ENCODE measurements around the gene NFIA.

DNA sequence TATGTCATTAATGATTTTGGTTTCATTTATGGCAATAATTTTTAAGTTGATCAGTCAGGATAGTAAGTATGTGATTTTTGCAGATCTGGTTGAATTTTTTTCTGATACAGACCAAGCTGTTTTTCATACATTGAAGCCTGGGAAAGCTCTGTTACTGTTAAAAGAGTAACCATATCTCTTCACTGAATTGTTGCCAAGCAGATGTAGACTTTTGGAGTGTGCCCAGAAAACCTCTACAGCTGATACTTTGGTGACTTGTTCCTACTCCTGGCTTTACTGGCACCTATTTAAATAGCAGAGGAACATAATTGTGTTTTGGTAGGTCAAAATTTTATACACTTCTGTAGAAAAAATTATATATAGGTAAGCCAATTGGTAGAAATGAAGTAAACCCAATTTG is 49.4 kb downstream of the NFIA start:
- TF ChIP-seq, protein P1, sequence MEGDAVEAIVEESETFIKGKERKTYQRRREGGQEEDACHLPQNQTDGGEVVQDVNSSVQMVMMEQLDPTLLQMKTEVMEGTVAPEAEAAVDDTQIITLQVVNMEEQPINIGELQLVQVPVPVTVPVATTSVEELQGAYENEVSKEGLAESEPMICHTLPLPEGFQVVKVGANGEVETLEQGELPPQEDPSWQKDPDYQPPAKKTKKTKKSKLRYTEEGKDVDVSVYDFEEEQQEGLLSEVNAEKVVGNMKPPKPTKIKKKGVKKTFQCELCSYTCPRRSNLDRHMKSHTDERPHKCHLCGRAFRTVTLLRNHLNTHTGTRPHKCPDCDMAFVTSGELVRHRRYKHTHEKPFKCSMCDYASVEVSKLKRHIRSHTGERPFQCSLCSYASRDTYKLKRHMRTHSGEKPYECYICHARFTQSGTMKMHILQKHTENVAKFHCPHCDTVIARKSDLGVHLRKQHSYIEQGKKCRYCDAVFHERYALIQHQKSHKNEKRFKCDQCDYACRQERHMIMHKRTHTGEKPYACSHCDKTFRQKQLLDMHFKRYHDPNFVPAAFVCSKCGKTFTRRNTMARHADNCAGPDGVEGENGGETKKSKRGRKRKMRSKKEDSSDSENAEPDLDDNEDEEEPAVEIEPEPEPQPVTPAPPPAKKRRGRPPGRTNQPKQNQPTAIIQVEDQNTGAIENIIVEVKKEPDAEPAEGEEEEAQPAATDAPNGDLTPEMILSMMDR (conservative IDR thresholded peaks at IDR 0.05; ENCODE audit: low read depth, low read length) = no peak
- TF ChIP-seq EZH2 (IDR thresholded peaks at IDR 0.05; ENCODE audit: low read length, unreplicated experiment) = no peak
- TF ChIP-seq EZH2phosphoT487 (IDR thresholded peaks at IDR 0.05; ENCODE audit: borderline replicate concordance, low read length) = no peak

All from PC-3 (cell line).